SU-DHL-6 (cell line): ENCODE data around the gene SLC38A11.

Experiments
- H2AFZ ChIP-seq: fragments of 200-600 bp; sonication (generic); 2 replicates; pipeline ENCODE4 v1.6.1; 2014; ENCODE audit warnings: low read depth, mild to moderate bottlenecking, moderate library complexity, mixed read lengths, antibody characterized with exemption, low read length; ENCODE audit not compliant: severe bottlenecking
- H3F3A ChIP-seq: fragments of 200-600 bp; shearing (Covaris generic); 2 replicates; pipeline ENCODE4 v1.6.0; 2016; ENCODE audit warnings: antibody characterized with exemption, mild to moderate bottlenecking; ENCODE audit not compliant: insufficient read depth
- H3K27ac ChIP-seq: fragments of 200-600 bp; sonication (generic); 2 replicates; pipeline ENCODE4 v1.5.1; 2016; ENCODE audit warnings: low read depth, mild to moderate bottlenecking, low read length, moderate library complexity, mixed read lengths
- H3K27me3 ChIP-seq: fragments of 200-600 bp; sonication (generic), shearing (Covaris generic); 2 replicates; pipeline ENCODE4 v1.6.0; 2014; ENCODE audit warnings: mild to moderate bottlenecking, low read length
- H3K36me3 ChIP-seq: fragments of 200-600 bp; sonication (generic); 2 replicates; pipeline ENCODE4 v1.6.1; 2014; ENCODE audit warnings: mild to moderate bottlenecking, low read length, mixed read lengths
- H3K4me2 ChIP-seq: fragments of 300-600, 200-600 bp; shearing (Covaris generic), sonication (generic); 2 replicates; pipeline ENCODE4 v1.6.0; 2014; ENCODE audit warnings: low read length, low read depth, mild to moderate bottlenecking; ENCODE audit not compliant: poor library complexity, severe bottlenecking
- H3K4me3 ChIP-seq: fragments of 200-600 bp; sonication (generic); 2 replicates; pipeline ENCODE4 v1.5.1; 2014; ENCODE audit warnings: antibody characterized with exemption, low read length, mild to moderate bottlenecking, mixed read lengths; ENCODE audit not compliant: insufficient read depth, poor library complexity, severe bottlenecking
- H3K79me2 ChIP-seq: fragments of 200-600 bp; sonication (generic); 2 replicates; pipeline ENCODE4 v1.6.1; 2014; ENCODE audit warnings: mild to moderate bottlenecking, low read length, moderate library complexity; ENCODE audit not compliant: insufficient read depth
- H3K9ac ChIP-seq: fragments of 200-600 bp; sonication (generic); 2 replicates; pipeline ENCODE4 v1.7.0; 2014; ENCODE audit warnings: mild to moderate bottlenecking, low read length
- H3K9me2 ChIP-seq: fragments of 200-600 bp; sonication (generic); replicated peaks from 2 replicates; pipeline ENCODE4 v1.6.1; 2014; ENCODE audit warnings: low read length; ENCODE audit not compliant: insufficient read depth
- H3K9me3 ChIP-seq: fragments of 200-600 bp; sonication (generic); 2 replicates; pipeline ENCODE4 v1.6.1; 2014; ENCODE audit warnings: low read length, mixed read lengths; ENCODE audit not compliant: insufficient read depth
- H4K20me1 ChIP-seq: fragments of 200-600 bp; sonication (generic); 2 replicates; pipeline ENCODE4 v1.6.1; 2014; ENCODE audit warnings: low read depth, mild to moderate bottlenecking, antibody characterized with exemption, low read length, moderate library complexity, mixed read lengths
- EZH2phosphoT487 ChIP-seq: fragments of 200-600 bp; sonication (generic), shearing (Covaris generic); conservative IDR thresholded peaks from 2 replicates; pipeline ENCODE4 v1.6.1; 2018; ENCODE audit warnings: mild to moderate bottlenecking, antibody characterized with exemption, low read length, moderate library complexity, mixed read lengths
- TF ChIP-seq, protein P1 (sequence below): fragments of 200-600 bp; sonication (generic); IDR thresholded peaks from one replicate; pipeline ENCODE4 v1.5.1; 2017; ENCODE audit warnings: antibody characterized with exemption, mild to moderate bottlenecking, low read length, moderate library complexity; ENCODE audit not compliant: insufficient read depth, poor library complexity, severe bottlenecking

The SLC38A11 gene

DNA sequence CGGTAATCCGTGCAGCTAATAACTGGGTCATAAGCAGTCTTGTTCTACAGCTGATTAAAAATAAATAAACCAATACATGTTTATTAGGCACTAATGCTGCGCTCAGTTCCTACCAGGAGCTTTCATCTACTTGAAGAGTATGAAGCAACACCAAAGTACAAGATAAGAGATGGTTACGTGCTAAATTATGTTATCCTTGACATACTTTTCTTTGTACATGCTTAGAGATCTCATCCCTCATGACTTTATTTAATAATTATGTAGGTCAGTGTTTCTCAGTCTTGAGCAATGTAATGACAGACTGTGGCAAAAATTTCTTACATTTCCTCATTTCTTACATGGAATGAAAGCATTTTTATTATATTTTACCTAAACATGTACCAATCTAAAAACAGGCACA lies 59.1 kb downstream of the SLC38A11 start:
- Histone ChIP-seq H3K27me3 (no peaks in the 10 kb centered on the region), H2AFZ (no peak overlapping the region), H4K20me1 (no peaks in the 10 kb centered on the region), H3K9ac (no peak overlapping the region), H3K4me2 (no peak overlapping the region), H3K79me2 (no peaks in the 10 kb centered on the region), H3K9me3 (no peaks in the 10 kb centered on the region), H3K27ac (no peak overlapping the region), H3K9me2 (0 out of 2 replicates have a peak, but pooled peaks cover 4% of the 10 kb centered on the region), H3F3A (no peaks in the 10 kb centered on the region), H3K36me3 (no peaks in the 10 kb centered on the region), H3K4me3 (no peak overlapping the region)
- TF ChIP-seq, protein P1, sequence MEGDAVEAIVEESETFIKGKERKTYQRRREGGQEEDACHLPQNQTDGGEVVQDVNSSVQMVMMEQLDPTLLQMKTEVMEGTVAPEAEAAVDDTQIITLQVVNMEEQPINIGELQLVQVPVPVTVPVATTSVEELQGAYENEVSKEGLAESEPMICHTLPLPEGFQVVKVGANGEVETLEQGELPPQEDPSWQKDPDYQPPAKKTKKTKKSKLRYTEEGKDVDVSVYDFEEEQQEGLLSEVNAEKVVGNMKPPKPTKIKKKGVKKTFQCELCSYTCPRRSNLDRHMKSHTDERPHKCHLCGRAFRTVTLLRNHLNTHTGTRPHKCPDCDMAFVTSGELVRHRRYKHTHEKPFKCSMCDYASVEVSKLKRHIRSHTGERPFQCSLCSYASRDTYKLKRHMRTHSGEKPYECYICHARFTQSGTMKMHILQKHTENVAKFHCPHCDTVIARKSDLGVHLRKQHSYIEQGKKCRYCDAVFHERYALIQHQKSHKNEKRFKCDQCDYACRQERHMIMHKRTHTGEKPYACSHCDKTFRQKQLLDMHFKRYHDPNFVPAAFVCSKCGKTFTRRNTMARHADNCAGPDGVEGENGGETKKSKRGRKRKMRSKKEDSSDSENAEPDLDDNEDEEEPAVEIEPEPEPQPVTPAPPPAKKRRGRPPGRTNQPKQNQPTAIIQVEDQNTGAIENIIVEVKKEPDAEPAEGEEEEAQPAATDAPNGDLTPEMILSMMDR = no peak
- no peak for TF ChIP-seq EZH2phosphoT487

DNA sequence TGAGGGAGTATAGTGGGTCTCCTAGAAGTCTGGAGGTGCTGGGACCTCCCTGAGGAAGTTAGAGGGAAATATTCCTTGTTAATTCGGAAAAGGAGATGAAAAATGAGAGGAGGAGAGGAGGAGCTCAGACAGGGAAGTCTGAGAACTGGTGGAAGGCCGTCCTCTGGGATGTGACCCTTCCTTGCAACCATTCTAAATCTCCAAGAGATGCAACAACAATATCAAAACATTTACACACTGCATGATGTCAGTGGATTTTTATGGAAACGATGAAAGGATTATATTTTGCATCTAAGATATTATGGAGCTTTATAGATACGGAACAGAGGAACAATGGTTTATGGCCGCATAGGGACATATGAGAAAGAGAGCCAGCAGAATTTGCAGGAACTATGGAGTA lies 63.9 kb downstream of the SLC38A11 start:
- Histone ChIP-seq H3K27me3 (no peaks in the 10 kb centered on the region), H3K9me3 (no peaks in the 10 kb centered on the region), H3K27ac (no peak overlapping the region), H3K79me2 (no peaks in the 10 kb centered on the region), H3F3A (no peaks in the 10 kb centered on the region), H3K9ac (no peak overlapping the region), H4K20me1 (no peaks in the 10 kb centered on the region), H3K4me2 (no peak overlapping the region), H3K9me2 (no peaks in the 10 kb centered on the region), H3K36me3 (no peaks in the 10 kb centered on the region), H3K4me3 (no peak overlapping the region), H2AFZ (no peak overlapping the region)
- TF ChIP-seq, protein P1 = no peak
- no peak for TF ChIP-seq EZH2phosphoT487

- Histone ChIP-seq H3K9me3 (no peaks in the 10 kb centered on the region), H3K27me3 (no peaks in the 10 kb centered on the region), H4K20me1 (no peaks in the 10 kb centered on the region), H3F3A (no peaks in the 10 kb centered on the region), H3K9ac (no peak overlapping the region), H3K27ac (no peak overlapping the region), H3K4me2 (no peak overlapping the region), H2AFZ (no peak overlapping the region), H3K36me3 (no peaks in the 10 kb centered on the region), H3K79me2 (no peaks in the 10 kb centered on the region), H3K4me3 (no peak overlapping the region), H3K9me2 (no peaks in the 10 kb centered on the region)
- TF ChIP-seq EZH2phosphoT487 = no peak
- TF ChIP-seq, protein P1 = no peak
Observed at GRCh38 chr2:164890544-164890943, 64.8 kb downstream of the SLC38A11 start.
